HT1080 (cell line): ENCODE data around the gene WDR82. TPM values are rescaled to one million over a fixed set of nuclear protein-coding genes. Genes with fewer than 3 reads are reported as not detected.

Experiments used
- DNase-seq: peaks from one replicate; pipeline ENCODE4 v3.0.0-alpha.2; 2015; ENCODE audit warnings: low read depth
- total RNA-seq: library from RNA; depleted of rRNA; stranded (reverse); fragments of >200 nt; shearing (Covaris generic); gene quantifications from 2 replicates; pipeline ENCODE4 v1.2.3, GENCODE V29; 2014

The WDR82 gene
- total RNA-seq, 1 experiment from 2014 or later: 72.9 TPM

GRCh38 chr3:52238761-52239701, 39.4 kb downstream of the WDR82 start, which contains the start of gene TWF2:
Gene TWF2, minus strand, starts transcription at chr3:52239158. Its CDS starts 142 bp downstream, at chr3:52239016.
- peak; percentile 73 for DNase-seq

GRCh38 chr3:52238193-52238760, 40.2 kb downstream of the WDR82 start:
- peak; percentile 29 for DNase-seq

- peak; percentile 94 for DNase-seq
Observed at GRCh38 chr3:52237657-52238172, 40.7 kb downstream of the WDR82 start.

GRCh38 chr3:52237006-52237656, 41.3 kb downstream of the WDR82 start:
- no peak for DNase-seq

- no peak for DNase-seq
Observed at GRCh38 chr3:52236424-52236886, 42.0 kb downstream of the WDR82 start.

- no peak for DNase-seq
Observed at GRCh38 chr3:52234516-52235447, 43.7 kb downstream of the WDR82 start.

GRCh38 chr3:52233968-52234367, 44.5 kb downstream of the WDR82 start:
- no peak for DNase-seq

GRCh38 chr3:52233108-52233591, 45.3 kb downstream of the WDR82 start:
- DNase-seq: no peak

GRCh38 chr3:52232279-52233107, 46.0 kb downstream of the WDR82 start:
- no peak for DNase-seq

GRCh38 chr3:52231502-52232278, 46.8 kb downstream of the WDR82 start:
- peak; percentile 53 for DNase-seq

- no peak for DNase-seq
Observed at GRCh38 chr3:52230889-52231499, 47.5 kb downstream of the WDR82 start.

GRCh38 chr3:52230461-52230860, 48.0 kb downstream of the WDR82 start:
- DNase-seq: no peak

GRCh38 chr3:52229656-52230055, 48.8 kb downstream of the WDR82 start:
- no peak for DNase-seq

- no peak for DNase-seq
Observed at GRCh38 chr3:52228751-52229291, 49.6 kb downstream of the WDR82 start.

- no peak for DNase-seq
Observed at GRCh38 chr3:52228266-52228665, 50.2 kb downstream of the WDR82 start.

GRCh38 chr3:52227766-52228165, 50.7 kb downstream of the WDR82 start:
- DNase-seq: no peak

GRCh38 chr3:52227117-52227516, 51.3 kb downstream of the WDR82 start:
- no peak for DNase-seq

GRCh38 chr3:52226229-52226817, 52.1 kb downstream of the WDR82 start:
- no peak for DNase-seq
